Stomach (tissue), 4 donors: ENCODE data around the gene FBXL15.

Source experiments
- CTCF ChIP-seq, 7 experiments: fragments of 450-650 bp in 4 of 7; fragments of 200-600 bp in 3 of 7; sonication (generic) in 3 of 7; IDR thresholded peaks; one replicate each; pipeline ENCODE4 v1.5.1; 2016 to 2019; ENCODE audit warnings: antibody characterized with exemption in 7 of 7, control low read depth in 2 of 7, mild to moderate bottlenecking in 1 of 7
- EP300 ChIP-seq: sonication (generic); formaldehyde crosslinking; IDR thresholded peaks from one replicate; pipeline ENCODE4 v1.6.1; 2017; ENCODE audit warnings: antibody characterized with exemption
- POLR2A ChIP-seq, 4 donors: fragments of 450-650 bp; IDR thresholded peaks; one replicate each; pipeline ENCODE4 v1.6.1; 2016; ENCODE audit warnings: antibody characterized with exemption in 4 of 4, control low read depth in 2 of 4, mild to moderate bottlenecking in 1 of 4, moderate library complexity in 1 of 4

GRCh38 chr10:102436312-102436711, 15.7 kb downstream of the FBXL15 start:
- no peak for TF ChIP-seq CTCF (IDR thresholded peaks at IDR 0.05)
- TF ChIP-seq POLR2A (IDR thresholded peaks at IDR 0.05), result no peak
- no peak for TF ChIP-seq EP300
